ENCODE results near the gene NKRF.
"Not testable (repeated sequence)": the region's sequence is repeated elsewhere in the genome, so short reads cannot be mapped to it uniquely, and the experiment has no call there.

The NKRF gene

GRCh38 chrX:119606280-119607017, at the start of gene NKRF:
Gene NKRF, minus strand, starts transcription at chrX:119606424.
- DNase-seq (ENCODE audit: low read depth): peak; percentile 89

GRCh38 chrX:119655125-119655524, 48.9 kb upstream of the NKRF start:
- no peak for DNase-seq (ENCODE audit: low read depth)

DNA sequence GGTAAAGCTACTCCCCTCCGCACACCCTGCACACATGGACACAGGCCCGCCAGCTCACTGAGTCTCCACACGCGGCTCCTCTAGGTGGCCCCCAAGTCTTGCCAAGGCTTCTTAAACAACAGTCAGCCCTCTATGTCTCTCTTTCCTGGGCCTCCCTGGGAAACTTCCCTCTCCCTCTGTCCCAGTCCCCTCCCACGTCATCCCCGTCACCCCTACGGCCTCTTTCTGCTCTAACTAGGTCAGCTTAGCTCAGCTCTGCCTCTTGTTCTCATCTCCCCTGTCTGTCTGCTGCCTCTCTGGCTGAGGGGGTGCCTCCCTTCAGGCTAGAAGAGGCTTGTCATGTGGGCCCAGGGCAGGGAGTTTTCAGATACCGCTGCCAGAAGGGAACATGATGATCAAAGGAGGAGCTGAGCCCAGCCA, 47.9 kb upstream of the NKRF start:
- peak; percentile 1 for DNase-seq (ENCODE audit: low read depth)

- no peak for DNase-seq (ENCODE audit: low read depth)
Measured at GRCh38 chrX:119648421-119648775, 42.2 kb upstream of the NKRF start.

- no peak for DNase-seq (ENCODE audit: low read depth)
Measured at GRCh38 chrX:119647552-119648420, 41.6 kb upstream of the NKRF start.

DNA sequence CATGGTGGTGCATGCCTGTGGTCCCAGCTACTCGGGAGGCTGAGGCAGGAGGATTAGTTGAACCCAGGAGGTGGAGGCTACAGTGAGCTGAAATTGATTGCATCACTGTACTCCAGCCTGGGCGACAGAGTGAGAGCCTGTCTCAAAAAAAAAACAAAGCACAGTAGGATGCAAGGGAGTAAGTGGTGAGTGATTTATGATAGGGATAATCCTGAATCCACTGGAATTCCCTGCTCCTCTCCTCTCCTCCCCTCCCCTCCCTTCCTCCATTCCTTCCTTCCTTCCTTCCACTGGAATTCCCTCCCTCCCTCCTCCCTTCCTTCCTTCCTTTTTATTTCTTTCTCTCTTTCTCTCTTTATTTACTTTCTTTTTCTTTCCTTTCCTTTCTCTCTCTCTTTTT, 40.9 kb upstream of the NKRF start:
- DNase-seq (ENCODE audit: low read depth): no peak

DNA sequence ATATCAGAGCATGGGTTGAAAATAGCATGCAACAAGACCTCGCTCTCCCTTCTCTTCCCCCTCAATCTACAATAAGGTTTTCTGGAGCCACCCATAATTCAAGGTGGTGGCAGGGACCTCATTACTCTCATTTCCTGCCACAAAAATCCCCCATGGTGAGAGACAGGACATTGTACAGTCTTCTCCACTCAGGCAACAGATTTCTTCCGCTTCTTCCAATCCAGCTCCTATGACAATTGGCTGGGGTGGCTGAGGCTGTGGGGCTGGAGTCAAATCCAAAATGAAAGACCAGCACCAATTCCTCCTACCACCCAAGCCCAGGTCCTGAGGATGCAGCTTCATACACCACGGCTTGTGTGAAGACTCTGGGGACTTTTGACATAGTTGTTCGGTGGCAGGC, 40.3 kb upstream of the NKRF start:
- no peak for DNase-seq (ENCODE audit: low read depth)

DNA sequence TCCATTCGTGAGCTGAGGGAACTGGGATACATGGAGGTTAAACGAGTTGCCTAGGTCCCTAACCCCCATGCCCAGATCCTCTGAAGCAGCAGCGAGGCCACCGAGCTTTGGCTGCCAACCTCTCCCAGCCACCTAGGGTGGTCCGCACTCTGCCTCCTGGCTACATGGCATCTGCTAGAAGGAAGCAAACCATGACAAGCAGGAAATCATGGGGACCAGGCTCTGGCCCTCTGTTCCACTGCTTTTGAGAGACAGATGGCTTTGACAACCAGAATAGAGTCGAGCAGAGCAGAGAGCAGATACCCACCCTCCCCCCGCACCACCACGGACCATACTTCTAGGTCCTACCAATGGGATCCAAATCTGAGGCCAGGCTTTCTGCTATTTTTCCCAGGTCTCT, 37.5 kb upstream of the NKRF start:
- DNase-seq (ENCODE audit: low read depth): no peak

- no peak for DNase-seq (ENCODE audit: low read depth)
Measured at GRCh38 chrX:119640731-119641170, 34.5 kb upstream of the NKRF start.

DNA sequence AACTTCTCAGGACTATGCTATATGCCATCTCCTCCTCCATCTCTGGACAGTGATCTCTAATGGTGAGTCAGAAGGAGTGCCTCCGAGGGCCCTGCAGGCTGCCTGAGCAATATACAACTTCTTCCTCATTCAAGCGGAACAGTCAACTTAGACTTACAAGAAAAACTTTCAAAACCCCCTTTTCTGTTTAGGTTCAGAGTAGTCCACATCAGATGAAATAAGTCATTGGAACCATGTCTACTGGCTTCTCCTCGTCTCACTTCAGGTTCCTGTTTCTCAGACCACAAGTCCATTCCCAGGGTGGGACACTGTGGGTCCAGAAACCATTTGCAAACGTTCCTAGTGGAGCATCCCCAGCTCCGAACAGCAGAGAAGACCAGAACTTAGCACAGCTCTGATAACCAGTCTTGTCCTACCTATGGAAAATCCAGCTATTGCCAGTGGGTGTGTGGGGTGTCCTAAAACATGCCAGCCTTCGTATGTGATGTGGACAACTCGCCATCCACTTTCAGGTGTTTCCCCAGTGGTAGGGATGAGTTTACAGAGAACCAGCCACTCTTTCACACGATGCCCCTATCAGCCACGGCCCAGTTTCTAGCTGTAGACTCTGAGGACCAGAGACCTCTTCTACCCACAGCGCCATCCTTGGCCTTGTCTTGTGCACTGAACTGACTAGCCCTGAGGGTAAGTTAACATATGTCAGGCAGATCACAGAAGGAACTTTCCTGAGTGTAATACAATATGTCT, 32.7 kb upstream of the NKRF start:
- DNase-seq (ENCODE audit: low read depth): no peak

- not testable (repeated sequence) for DNase-seq (ENCODE audit: low read depth)
Measured at GRCh38 chrX:119637421-119637820, 31.2 kb upstream of the NKRF start.

DNA sequence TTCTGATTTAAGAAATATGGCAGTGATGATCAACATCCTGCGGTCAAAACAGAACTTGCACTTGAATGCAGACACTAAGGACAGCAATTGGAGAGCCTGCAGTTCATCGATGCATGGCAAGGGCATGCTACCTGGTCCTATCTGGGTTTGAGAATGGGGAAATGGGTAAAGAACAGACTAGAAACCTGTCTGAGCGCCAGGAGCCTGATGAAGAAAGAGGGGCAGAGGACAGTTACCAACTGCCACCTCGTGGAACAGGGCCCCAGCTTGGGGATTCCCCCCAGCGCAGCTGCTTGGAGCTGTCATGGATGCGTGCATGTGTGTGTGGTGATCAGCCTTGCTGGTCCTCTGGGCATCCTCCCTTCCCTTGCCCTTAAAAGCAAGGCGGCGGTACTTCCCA, 30.2 kb upstream of the NKRF start:
- no peak for DNase-seq (ENCODE audit: low read depth)

DNA sequence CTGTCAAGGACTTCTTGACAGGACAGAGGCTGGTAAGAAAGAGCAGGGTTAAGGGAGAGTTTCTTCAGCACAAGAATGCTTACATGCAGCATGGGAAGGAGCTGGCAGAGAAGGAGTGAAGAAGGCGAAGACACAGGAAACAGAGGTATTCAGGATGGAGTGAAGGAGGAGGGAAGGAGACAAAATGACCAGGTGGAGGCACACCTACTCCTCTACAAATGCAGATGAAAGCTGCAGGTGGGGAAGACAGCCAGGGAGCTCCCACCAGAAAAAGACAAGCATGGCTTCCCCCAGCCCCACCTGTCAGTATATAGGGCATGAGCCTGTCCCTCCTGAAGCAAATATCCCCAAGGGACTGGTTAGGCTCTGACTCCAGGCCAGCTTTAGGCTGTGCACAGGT, 29.6 kb upstream of the NKRF start:
- DNase-seq (ENCODE audit: low read depth): no peak

DNA sequence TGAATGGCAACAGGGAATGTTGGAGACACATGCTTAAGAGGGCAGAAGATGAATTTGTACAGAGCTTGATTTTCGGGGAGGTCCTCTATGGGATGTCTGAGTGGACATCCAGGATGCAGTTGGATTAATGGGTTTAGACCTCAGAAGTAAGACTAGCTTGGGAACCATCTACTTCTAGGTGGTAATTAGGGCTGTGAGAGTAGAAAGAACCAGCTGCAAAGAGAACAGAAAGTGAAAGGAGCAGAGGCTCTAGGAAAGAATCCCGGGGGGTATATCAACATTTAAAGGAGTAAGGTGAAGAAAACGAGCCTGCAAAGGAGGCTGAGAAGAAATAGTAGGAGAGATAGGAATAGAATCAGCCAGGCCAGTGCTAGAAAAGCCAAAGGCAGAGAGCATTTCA, 29.0 kb upstream of the NKRF start:
- no peak for DNase-seq (ENCODE audit: low read depth)

GRCh38 chrX:119625843-119626242, 19.6 kb upstream of the NKRF start:
- DNase-seq (ENCODE audit: low read depth): no peak

- DNase-seq (ENCODE audit: low read depth): no peak
Measured at GRCh38 chrX:119624951-119625668, 18.9 kb upstream of the NKRF start.

DNA sequence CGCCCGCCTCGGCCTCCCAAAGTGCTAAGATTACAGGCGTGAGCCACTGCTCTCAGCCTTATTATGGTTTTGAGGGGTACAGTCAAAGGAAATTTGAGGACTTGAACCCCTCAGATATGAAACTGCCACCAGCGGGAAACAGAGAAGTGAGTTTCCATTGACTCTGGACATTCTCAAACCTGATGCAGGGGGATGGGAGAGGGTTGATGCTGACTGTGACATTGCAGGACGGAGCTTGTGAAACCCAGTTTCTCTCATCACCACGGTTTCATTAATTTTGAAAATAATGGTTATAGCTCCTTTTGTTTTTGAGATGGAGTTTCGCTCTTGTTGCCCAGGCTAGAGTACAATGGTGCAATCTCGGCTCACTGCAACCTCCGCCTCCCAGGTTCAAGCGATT, 18.2 kb upstream of the NKRF start:
- DNase-seq (ENCODE audit: low read depth): no peak

DNA sequence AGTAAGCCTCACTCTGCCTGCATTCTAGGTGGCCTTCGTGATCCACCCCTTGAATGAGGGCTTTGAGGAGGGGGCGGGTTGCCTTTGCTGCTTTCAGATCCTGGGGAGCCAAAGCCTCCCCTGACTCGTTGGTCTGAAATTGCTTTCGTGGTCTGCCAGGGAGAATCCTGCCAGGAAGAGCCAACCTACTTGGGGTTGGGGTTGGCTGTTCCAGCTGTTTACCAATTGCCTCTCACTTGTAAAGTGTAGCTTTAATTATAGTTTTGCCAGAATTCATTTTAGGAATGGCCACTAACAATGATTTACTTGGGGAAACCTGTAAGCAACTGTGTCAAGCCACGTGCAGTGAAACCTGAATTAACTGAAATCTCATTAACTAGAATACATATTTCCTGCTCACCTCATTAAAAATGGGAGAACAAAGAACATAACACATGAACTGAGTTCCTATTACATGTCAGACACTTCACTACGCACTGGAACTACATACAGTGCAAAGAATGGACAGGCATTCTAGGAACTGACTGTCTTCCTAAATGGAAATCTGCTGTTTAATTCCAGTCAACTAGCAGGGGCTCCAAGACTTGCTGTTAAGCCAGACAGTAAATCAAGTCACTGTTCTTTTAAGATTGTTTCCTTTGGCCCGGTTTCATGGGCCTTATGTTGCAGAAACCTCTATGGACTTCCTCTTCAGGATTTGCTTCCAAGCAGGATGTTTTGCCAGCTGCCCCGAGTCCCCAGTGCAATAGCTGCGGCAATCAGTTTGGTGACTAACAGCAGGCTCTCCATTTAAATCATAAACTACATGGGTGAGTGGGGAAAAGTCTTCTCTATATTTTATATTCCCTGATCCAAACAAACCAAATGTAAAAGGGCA, 16.4 kb upstream of the NKRF start:
- DNase-seq (ENCODE audit: low read depth): peak; percentile 67

DNA sequence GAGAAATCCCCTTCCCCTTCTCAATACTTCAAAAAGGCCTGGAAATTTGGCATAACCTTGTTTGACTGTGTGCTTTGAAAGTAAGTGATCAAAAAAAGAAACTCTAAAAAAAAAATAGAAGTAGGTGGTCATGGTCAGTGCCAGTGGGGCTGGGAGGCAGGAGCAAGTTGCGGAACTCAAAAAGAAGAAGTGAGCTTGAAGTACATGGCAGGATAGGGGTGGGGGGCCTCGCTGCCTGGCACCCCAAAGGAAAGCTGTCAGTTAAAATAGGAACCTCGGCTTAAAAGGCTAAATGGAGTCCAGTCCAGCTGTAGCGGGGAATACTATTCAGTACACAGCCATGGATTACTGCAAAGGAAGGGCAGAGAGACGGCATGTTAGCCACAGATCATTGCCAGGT, 12.2 kb upstream of the NKRF start:
- no peak for DNase-seq (ENCODE audit: low read depth)

DNA sequence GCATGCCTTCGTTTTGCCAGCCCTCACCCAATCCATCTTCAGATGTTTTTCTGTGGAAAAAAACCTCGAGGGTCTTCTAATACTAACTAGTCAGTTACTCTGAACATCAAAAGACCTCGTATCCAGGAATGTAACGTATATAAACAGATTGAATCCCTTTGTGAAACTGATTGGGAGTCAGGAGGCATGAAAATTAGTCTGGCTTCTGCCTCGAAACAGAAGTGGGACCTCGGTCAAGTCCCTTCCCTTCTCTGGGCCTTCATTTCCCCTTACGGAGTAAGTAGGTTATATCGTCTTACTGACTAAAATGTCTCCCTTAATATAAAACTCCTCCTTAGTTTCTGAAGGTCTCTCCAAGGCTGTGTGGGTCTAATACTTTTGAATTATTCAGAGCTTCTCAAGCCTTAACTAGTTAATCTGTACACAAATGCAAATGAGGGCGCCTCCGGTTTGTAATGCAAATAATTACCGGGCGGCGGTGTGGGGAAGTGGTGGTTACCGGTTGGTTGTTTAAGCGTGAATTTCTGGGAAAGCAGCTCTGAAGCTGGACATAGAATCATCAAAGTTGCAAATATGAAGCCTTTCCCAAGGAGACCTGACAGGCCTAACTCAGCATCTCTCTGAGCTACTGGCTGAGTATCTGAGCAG, 11.4 kb upstream of the NKRF start:
- DNase-seq (ENCODE audit: low read depth): no peak

DNA sequence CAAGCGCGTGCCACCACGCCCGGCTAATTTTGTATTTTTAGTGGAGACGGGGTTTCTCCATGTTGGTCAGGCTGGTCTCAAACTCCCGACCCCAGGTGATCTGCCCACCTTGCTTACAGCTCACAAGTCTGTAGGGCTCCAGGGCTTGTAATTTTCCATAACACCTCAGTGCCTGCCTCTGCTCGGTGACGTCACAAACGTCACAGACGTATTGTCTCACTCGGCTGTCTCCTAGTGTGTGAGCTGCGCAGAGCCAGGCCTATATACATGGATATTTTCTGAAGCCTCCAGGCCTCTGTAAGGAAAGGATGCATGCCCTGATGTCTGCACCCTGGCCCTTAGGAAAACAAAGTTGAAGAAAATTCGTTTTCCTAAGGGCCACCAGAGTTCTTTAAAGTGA, 8.6 kb upstream of the NKRF start:
- no peak for DNase-seq (ENCODE audit: low read depth)
